ENCODE data around the gene UBE2M.

The UBE2M gene

GRCh38 chr19:58570770-58571574 is 12.6 kb upstream of the UBE2M start:
- DNase-seq: no peak

GRCh38 chr19:58569943-58570670 is 11.7 kb upstream of the UBE2M start:
- TF ChIP-seq, protein P1, sequence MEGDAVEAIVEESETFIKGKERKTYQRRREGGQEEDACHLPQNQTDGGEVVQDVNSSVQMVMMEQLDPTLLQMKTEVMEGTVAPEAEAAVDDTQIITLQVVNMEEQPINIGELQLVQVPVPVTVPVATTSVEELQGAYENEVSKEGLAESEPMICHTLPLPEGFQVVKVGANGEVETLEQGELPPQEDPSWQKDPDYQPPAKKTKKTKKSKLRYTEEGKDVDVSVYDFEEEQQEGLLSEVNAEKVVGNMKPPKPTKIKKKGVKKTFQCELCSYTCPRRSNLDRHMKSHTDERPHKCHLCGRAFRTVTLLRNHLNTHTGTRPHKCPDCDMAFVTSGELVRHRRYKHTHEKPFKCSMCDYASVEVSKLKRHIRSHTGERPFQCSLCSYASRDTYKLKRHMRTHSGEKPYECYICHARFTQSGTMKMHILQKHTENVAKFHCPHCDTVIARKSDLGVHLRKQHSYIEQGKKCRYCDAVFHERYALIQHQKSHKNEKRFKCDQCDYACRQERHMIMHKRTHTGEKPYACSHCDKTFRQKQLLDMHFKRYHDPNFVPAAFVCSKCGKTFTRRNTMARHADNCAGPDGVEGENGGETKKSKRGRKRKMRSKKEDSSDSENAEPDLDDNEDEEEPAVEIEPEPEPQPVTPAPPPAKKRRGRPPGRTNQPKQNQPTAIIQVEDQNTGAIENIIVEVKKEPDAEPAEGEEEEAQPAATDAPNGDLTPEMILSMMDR (IDR thresholded peaks at IDR 0.05; ENCODE audit: low read depth, low read length): no peak
- H3K4me3 ChIP-seq (ENCODE audit: low read depth, low read length): no peak overlapping the region
- H3K27me3 ChIP-seq: no peaks in the 10 kb centered on the region
- H3K36me3 ChIP-seq: peaks cover 11% of the 10 kb centered on the region; the same call in 1 of the 2 replicates
- H3K9me3 ChIP-seq: no peaks in the 10 kb centered on the region
- H3K4me1 ChIP-seq: no peaks in the 10 kb centered on the region; the same call in 1 of the 2 replicates
- no peak for DNase-seq

More at GRCh38 chr19:58570770-58571574, 12.6 kb upstream of the UBE2M start:
- Histone ChIP-seq H3K27me3 (no peaks in the 10 kb centered on the region), H3K4me1 (no peaks in the 10 kb centered on the region; the same call in 1 of the 2 replicates), H3K9me3 (no peaks in the 10 kb centered on the region), H3K36me3 (peaks cover 9% of the 10 kb centered on the region; the same call in 1 of the 2 replicates), H3K4me3 (ENCODE audit: low read depth, low read length) (no peak overlapping the region)
- TF ChIP-seq, protein P1 (IDR thresholded peaks at IDR 0.05; ENCODE audit: low read depth, low read length): no peak

DNA sequence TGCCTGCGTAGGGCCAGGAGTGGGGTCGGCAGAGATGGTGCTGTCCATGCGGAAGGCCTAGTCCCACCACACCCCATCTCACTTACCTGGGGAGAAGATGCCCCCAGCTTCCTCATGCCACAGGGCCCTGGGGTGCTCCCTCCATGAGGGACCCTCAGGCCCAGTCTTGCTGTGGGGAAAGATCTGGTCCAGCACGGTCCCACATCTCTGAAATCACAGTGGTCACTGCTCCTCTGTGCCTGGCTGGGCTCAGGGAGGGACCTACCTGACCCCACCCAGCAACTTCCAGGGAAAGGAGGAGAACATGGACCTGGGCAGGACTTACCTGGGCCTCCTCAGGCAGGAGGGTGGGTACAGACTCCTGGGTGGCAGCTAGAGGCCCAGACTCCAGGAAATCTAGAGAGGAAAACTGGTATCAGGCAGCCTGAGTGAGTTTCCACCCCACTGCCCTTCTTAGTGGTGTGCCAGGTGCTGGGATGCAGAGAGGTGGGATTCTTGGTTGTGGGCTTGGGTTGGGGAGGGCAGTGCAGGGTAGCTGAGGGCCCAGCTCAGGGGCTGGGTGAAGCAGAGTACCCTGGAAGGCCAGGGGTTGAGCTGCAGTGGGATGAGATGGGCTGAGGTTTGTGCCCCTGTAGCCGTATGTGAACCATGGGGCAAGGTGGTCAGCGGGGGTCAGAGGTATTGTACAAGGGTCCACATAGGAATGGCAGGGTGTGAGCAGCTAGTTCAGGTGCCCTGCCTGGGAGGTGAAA is 11.0 kb upstream of the UBE2M start:
- DNase-seq: no peak
- no peaks in the 10 kb centered on the region for H3K9me3 ChIP-seq

GRCh38 chr19:58568453-58569130 is 10.2 kb upstream of the UBE2M start:
- H3K4me1 ChIP-seq: no peaks in the 10 kb centered on the region; the same call in 1 of the 2 replicates
- H3K36me3 ChIP-seq: peaks cover 12% of the 10 kb centered on the region; the same call in 1 of the 2 replicates
- no peaks in the 10 kb centered on the region for H3K27me3 ChIP-seq
- H3K9me3 ChIP-seq: no peaks in the 10 kb centered on the region
- no peak for DNase-seq
- TF ChIP-seq, protein P1 (IDR thresholded peaks at IDR 0.05; ENCODE audit: low read depth, low read length): no peak
- no peak overlapping the region for H3K4me3 ChIP-seq (ENCODE audit: low read depth, low read length)

More for the DNA sequence above, 11.0 kb upstream of the UBE2M start:
- no peaks in the 10 kb centered on the region; the same call in 1 of the 2 replicates for H3K4me1 ChIP-seq
- H3K36me3 ChIP-seq: peaks cover 12% of the 10 kb centered on the region; the same call in 1 of the 2 replicates
- H3K27me3 ChIP-seq: no peaks in the 10 kb centered on the region
- TF ChIP-seq, protein P1 (IDR thresholded peaks at IDR 0.05; ENCODE audit: low read depth, low read length): no peak
- H3K4me3 ChIP-seq (ENCODE audit: low read depth, low read length): no peak overlapping the region

- Histone ChIP-seq H3K4me1 (peaks cover 5% of the 10 kb centered on the region), H3K9me3 (no peaks in the 10 kb centered on the region), H3K36me3 (peaks cover 12% of the 10 kb centered on the region; the same call in 1 of the 2 replicates), H3K4me3 (ENCODE audit: low read depth, low read length) (no peak overlapping the region), H3K27me3 (peaks cover 4% of the 10 kb centered on the region; the same call in 1 of the 2 replicates)
- TF ChIP-seq, protein P1 (IDR thresholded peaks at IDR 0.05; ENCODE audit: low read depth, low read length): no peak
- no peak for DNase-seq
Observed at GRCh38 chr19:58566989-58567388, 8.6 kb upstream of the UBE2M start.
